Left cardiac atrium (tissue), 4 donors: Measurements from ENCODE around the gene NFASC. TPM values are rescaled to one million over a fixed set of nuclear protein-coding genes. Genes with fewer than 3 reads are reported as not detected.

Experiments used
- ATAC-seq, 2 donors: fragments of 200-7000 bp; cut with Tn5 transposase; one replicate each; pipeline ENCODE4 v1.9.1; 2020; ENCODE audit warnings: mild to moderate bottlenecking in 2 of 2, moderate library complexity in 2 of 2
- DNase-seq: peaks from one replicate; pipeline ENCODE4 v3.0.0-alpha.2; 2020
- intact Hi-C, 2 donors: fragments of 100-400 bp; cut with DNase I; formaldehyde crosslinking; loops; one replicate each; pipeline versions ENCODE4 v1.14.1 to v1.15.1; 2022 to 2023
- total RNA-seq, 2 donors: library from RNA; stranded (reverse); fragmentation: NEBNext Ultra II Directional; extraction: Animal tissue kit (Norgen Biotek cat#: 25700); gene quantifications; one replicate each; pipeline ENCODE4 v1.2.1, GENCODE V29; 2021
- donor health status: DM: no; HTN: yes; CAD: no.
- donor health status: DM: no; HTN: yes; CAD: no; lungs with severe emphysema.
- donor health status: DM: yes; HTN: yes; CAD: no.
- donor health status: Dilated cardiomyopathy.

The NFASC gene
- total RNA-seq, 2 donors from 2014 or later = 40.6 to 57.7 TPM

DNA sequence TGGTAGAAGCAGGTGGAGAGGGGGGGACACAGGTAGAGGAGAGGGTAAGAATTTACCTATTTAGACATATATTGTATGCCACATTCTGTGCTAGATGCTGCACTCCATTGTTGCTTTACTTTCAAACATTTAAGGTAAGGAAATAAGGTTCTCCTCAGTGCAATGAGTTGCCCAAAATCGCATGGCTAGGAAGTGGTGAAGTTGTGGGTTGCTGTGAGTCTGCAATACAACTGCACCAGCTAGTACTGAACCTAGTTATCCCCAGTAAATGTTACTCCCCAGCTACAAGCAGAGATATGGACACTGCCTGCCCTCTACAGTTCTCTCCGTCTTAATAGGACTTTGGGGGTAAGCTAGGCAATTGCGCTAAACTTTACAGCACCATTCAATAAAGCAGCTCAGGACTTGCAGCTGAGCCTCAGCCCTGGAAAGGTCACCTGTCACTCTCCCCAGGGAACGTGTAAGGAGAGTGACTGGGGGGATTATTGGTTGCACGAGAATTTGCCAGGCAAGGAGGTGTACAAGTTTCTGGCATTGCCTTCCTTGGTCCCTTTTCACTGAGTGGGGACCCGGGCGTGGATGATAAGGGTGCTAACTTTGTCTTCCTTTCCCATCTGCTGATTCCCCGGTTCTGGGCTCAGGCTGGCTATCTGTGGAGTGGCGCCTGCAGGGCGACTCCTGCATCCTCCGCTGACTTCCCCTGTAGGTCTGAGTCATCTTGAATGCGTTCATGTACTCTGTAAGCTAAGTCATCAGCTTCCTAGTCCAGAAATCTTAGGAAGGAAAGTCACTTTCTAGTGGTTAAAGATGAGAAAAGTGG is 101.1 kb downstream of the NFASC start:
- peak; percentile 47 for DNase-seq
- intact Hi-C loops = no loop called here
- peak in 1 of 2 donors; percentile 36 for ATAC-seq

DNA sequence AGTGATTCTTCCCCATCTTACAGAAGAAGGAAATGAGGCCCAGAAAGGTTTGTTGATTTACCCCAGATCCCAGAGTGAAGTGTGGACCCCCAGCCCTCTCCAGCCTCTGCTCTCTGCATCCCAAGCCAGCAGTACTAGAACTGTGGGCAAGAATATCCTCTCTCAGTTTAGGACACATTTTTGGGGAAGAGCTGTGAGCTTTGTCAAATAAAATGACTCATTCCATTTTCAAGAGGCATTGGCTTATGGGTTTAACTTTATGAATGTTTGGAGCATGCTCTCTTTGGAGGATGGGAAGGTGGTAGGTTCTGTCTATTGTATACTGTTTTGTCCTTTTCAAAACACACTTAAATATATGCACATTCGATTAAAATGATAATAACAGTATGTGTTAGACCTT is 101.8 kb downstream of the NFASC start:
- no peak for DNase-seq
- no peak for ATAC-seq
- intact Hi-C loops = no loop called here

DNA sequence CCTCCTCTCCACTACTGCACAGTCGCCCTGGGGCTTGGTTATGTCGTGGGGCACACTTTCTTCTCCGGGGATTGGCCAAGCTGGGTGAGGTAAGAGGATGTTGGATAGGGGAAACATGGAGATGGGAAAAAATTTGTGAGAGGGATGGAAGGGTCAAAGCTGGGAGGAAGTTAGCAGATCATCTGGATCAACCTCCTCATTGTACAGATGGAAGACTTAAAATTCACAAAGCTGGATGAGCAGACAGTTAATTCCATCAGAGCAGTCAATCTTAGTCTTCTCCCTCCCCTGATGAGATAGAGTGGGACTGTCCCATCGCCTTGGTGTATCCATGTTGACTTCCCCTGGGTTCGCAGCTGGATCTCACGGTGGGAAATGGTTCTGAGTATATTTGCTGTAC is 102.8 kb downstream of the NFASC start:
- ATAC-seq (no peak), DNase-seq (no peak)
- intact Hi-C loops = no loop called here

DNA sequence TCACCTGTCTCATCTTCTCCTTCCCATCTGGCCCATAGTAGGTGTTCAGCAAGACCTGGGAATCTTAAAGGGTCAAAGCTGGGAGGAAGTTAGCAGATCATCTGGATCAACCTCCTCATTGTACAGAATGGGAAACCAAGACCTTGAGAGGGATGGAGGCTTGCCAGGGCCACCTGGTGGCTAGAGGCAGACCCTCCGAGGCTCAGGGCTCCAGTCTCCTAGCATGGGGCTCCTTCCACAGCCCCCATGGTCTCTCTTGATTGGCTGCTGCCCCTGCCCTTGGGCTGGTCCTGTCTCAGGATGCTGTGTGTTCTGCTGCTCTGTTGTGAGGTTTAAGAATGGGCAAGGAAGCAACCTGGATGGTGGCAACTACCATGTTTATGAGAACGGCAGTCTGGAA is 103.7 kb downstream of the NFASC start:
- DNase-seq = no peak
- ATAC-seq = no peak
- intact Hi-C loops = no loop called here

DNA sequence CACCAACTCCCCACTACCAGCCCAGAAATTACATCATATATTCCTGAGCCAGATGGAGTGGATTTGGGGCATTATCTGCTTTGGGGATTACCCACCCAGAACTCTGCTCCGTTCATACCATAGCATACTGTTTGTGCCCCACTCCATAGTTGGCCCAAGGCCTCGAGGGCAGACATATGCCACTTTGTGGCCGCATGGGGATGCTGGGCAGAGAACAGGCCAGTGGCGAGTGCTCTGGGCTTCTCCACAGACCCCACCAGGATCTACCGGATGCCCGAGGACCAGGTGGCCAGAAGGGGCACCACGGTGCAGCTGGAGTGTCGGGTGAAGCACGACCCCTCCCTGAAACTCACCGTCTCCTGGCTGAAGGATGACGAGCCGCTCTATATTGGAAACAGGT is 104.4 kb downstream of the NFASC start:
- ATAC-seq (no peak), DNase-seq (no peak)
- intact Hi-C loops = no loop called here

DNA sequence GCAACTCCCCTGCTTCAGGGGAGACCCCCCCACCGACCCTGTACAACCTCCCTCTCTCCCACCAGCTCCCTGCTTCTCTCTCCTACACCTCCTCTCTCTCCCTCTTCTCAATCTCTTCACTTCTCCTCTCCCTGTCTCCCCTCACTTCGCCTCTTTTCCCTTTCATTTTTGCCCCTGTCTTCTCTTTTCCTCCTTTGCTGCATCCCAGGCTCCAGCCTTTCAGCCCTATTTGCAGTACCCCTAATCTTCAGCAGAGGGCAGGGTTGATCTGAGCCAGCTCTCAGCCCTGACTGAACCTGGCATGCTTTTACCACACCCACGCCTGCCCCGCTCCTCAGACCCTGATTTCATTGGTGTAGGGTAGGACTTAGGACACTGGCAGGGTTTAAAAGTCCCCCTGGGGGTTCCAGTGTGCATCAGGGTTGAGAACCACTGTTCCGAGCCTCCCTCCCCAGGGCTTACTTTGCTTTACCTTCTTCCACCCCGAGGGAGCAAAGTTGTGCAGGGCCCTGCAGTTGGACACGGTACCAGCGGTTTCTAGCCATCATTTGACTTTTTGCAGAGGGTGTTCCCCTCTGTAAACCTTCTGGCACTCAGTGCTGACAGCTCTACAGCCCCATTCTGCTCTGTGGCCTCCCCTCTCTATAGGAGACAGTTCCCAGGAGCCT is 105.0 kb downstream of the NFASC start:
- intact Hi-C loops = no loop called here
- peak; percentile 48 for DNase-seq
- peak; percentile 69 to 70 for ATAC-seq

DNA sequence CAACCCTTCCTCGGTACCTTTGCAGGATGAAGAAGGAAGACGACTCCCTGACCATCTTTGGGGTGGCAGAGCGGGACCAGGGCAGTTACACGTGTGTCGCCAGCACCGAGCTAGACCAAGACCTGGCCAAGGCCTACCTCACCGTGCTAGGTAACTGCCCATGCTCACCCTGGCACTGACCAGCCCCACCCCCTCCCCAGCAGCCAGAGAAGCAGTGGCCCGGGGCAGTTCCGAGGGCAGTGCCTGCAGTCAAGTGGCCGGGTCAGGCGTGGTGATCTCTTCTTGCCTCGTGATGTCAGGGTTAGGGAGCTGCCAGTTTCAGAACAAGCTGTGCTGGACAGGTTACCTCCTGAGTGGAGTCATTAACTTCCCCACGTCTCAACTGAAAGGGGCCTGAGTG is 106.0 kb downstream of the NFASC start:
- intact Hi-C loops = no loop called here
- DNase-seq = no peak
- no peak for ATAC-seq

DNA sequence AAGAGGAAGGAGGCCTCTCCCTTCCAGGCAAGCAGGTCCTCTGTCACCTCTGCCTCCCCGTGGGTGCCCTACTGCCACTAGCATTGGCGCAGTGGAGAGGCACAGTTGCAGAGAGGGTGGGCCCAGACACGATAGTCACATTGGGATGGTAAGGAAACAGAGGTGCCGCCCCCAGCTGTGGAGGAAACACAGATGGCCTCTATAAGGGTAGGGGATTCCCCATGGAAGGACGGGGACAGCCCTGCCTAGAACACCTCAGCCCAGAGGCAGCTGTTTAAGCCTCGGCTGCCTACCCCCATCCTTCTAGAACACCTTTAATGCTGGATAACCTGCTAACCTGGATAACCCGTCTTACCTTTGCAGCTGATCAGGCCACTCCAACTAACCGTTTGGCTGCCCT is 106.7 kb downstream of the NFASC start:
- no peak for ATAC-seq
- intact Hi-C loops = no loop called here

DNA sequence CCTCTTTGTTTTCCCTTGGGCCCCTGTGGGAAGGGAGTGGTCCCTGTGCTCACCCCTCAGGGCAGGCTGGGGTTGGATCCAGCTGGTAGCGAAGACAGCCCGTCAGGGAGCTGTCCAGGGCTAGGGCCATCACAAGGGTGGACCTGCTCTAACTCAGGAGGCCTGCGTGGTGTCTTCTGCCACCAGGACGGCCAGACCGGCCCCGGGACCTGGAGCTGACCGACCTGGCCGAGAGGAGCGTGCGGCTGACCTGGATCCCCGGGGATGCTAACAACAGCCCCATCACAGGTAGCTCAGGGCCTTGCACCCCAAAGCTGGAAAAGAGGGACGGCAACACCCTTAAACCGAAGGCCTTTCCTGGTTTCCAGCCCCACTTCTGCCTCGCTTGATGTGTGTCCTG is 108.1 kb downstream of the NFASC start:
- ATAC-seq = no peak
- no peak for DNase-seq
- intact Hi-C loops = no loop called here

More for the DNA sequence above, 106.7 kb downstream of the NFASC start:
- DNase-seq = no peak

DNA sequence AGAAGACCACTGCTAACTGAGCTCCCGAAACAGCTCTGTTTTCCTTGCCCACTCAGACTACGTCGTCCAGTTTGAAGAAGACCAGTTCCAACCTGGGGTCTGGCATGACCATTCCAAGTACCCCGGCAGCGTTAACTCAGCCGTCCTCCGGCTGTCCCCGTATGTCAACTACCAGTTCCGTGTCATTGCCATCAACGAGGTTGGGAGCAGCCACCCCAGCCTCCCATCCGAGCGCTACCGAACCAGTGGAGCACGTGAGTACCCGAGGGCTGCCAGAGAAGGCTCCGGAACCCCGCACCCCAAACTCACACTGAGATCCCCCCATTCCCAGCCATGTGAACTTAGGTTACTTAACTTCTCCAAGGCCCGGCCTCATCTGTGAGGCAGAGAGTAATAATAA is 108.6 kb downstream of the NFASC start:
- DNase-seq (no peak), ATAC-seq (no peak)
- intact Hi-C loops = no loop called here

DNA sequence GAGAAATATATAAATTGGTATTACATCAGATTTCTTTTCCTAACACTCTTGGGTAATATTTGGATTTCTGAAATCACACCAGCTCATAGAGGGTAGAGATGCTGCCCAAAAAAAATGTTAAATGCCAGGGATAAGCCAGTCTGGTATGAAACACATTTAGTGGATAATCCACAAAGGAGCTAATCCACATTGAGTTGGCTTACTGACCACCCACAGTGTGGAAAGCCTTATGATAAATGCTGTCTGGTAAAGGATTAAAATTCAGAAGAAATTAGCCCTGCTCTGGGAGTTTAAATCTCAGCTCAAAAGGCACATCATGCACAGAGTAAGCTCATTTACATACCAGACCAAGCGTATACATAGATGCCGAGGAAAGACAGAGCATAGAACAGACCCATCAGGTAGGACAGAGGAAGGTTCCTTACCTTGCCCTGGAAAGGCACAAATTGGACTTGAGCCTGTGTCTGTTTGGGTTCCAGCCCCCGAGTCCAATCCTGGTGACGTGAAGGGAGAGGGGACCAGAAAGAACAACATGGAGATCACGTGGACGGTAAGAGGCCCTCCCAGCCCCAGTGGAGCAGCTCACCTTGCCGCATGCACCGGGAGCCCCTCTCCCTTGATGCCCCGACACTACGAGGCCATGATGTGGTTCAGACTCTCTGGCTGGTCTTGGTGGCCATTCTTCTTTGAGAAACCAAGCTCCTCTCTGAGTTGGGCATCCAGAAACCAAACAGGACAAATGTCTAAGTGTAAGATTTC is 109.4 kb downstream of the NFASC start:
- no peak for ATAC-seq
- intact Hi-C loops = loop anchor here in 1 of 2 donors (10.0 kb wide), 1 partner anchor 275 kb away; no protein-coding TSS in a partner anchor

DNA sequence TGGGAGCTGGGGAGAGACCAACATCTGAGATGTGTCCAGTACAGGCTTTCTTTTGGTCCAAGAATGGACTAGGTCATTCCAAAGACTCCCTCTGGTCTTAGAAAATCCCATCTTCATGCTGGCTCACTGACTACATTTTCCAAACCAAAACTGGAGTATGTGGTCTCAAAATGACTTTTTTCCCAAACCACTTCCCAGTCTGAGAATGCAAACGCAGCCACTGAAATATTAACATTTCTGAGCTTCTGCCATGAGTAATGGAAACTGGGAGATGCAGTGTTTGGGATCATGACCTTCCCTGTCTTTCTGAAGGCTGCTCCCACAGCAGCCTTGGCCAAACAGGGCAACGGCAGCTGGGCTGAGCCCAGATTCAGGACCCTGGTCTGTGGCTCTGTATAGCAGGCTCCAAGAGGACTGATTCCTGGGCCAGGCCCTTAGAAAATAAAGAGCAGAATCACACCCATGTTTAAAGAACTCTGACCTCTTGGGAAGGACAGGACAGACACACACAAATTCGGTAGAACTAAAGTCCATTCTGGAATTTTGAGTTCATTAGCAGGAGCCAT is 110.3 kb downstream of the NFASC start:
- intact Hi-C loops = loop anchor here in 1 of 2 donors (10.0 kb wide), 1 partner anchor 274 kb away; no protein-coding TSS in a partner anchor
- DNase-seq (no peak), ATAC-seq (peak; percentile 6 to 16)

More for the DNA sequence above, 109.4 kb downstream of the NFASC start:
- DNase-seq = no peak

DNA sequence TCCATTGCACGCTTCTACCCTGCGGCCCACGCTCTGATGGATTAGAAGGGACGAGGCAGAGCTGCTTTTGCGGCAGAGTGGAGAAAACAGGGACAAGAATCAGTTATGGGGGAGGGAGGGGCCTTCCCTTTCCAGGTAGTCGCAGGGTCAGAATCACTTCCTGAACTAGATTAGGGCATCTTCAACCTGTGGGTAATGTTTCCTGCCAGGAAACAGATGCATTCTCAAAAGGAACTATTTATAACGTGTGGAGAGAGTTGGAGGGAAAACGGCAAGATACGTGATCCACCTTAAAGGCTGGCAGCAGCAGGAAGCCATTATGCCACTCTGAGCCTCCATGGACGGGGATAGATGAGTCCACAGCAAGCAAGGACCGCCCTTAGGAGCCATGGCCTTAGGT is 112.5 kb downstream of the NFASC start:
- ATAC-seq (no peak), DNase-seq (no peak)
- intact Hi-C loops = loop anchor here in 1 of 2 donors (10.0 kb wide), 1 partner anchor 272 kb away; no protein-coding TSS in a partner anchor

DNA sequence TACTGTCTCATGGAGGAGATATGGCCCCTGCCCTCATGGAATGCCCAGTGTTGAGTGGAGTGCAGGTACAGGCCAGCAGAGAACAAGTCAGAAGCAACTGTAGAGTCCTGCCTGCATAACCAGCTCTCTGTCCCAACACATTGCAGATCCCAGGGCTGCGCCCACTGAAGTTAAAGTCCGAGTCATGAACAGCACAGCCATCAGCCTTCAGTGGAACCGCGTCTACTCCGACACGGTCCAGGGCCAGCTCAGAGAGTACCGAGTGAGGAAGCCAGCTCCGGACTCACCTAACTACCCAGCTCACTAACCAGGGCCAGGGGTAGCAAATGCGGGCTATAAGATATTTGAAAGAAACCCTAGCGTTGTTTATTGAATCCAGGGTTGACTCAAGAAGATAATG is 113.2 kb downstream of the NFASC start:
- no peak for DNase-seq
- intact Hi-C loops = loop anchor here in 1 of 2 donors (10.0 kb wide), 1 partner anchor 271 kb away; no protein-coding TSS in a partner anchor
- ATAC-seq = no peak

DNA sequence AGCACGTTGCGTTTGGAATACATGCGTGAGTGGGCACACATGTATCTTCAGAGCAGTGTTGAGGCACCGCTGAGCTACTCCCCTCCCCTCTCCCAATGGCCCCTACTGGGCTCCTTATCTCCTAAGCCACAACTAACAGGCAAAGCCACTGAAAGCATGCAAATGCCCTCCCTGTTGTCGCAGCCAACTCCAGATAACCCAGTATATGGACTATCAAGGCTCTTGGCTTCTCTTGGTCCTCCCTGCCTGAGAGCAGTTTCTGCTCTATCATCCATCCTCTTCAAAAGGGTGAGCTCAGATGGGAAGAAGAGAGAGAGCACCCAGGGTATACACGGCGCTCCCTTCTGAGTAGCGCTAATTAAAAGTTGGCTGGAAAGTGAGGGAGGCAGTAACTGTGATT is 113.8 kb downstream of the NFASC start:
- DNase-seq (no peak), ATAC-seq (no peak)
- intact Hi-C loops = loop anchor here in 1 of 2 donors (10.0 kb wide), 1 partner anchor 270 kb away; no protein-coding TSS in a partner anchor

DNA sequence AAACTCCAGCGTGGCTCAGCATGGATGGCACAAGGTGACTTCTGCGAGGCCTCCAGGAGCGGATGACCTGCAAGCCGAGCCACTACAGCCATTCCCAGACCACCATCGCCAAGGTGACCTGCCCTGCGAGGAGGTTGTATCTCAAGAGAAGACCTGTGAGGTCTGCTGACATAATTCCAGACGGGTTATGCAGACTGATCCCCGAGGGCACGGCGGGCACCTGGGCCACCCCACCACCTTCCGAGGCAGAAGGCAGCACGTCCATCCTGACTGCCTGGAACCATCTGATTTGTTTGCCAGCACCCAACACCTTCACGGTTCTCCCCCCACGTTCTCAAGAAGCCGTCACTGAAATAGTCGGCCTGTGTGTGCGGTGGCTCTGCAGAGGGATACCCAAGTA is 115.5 kb downstream of the NFASC start:
- ATAC-seq (no peak), DNase-seq (no peak)
- intact Hi-C loops = loop anchor here (5.0 to 10.0 kb wide), 3 partner anchors 71 to 271 kb away; no protein-coding TSS in a partner anchor

DNA sequence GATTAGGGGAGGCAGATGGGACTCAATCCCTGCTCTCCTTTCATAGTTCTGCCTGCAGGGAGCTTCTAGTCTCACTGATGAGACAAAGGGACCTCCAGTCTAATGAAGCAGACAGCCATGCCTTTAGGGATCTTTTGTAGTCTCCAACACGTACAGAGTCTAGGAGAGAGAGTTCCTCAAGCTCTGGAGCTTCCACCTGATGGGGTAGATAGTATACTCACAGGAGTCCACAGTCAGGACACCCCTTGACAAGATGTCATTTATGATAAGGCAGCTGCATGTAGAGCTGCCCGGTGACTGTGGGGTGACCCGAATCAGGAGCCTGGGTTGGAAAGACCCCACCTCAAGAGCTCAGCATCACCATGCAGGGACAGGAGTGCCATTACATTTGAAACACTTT is 117.0 kb downstream of the NFASC start:
- DNase-seq = no peak
- intact Hi-C loops = loop anchor here (2.0 to 10.0 kb wide), 4 partner anchors 70 to 270 kb away; no protein-coding TSS in a partner anchor

DNA sequence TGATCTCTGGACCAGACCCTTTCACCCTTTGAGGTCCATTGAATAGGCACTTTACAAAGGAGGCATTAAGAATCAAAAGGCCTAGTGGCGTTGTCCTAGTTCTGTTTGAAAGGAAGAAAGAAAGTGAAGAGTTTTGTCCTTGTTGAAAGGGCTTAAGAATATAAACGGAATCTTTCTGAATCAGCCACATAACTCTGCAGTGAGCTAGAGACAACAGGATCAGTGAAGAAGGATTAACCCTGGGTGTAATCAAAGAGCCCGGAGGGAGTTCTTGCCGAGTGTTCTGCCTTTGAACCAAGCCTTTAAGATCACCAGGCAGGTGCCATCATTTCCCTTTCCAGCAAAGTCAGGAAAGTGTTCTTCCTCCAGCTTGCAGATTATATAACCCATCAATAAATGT is 117.5 kb downstream of the NFASC start:
- DNase-seq (no peak), ATAC-seq (no peak)
- intact Hi-C loops = loop anchor here (2.0 to 10.0 kb wide), 4 partner anchors 69 to 269 kb away; no protein-coding TSS in a partner anchor

More for the DNA sequence above, 117.0 kb downstream of the NFASC start:
- ATAC-seq = no peak
